ENCODE measurements around the gene MS4A10. TPM values are rescaled to one million over a fixed set of nuclear protein-coding genes. Genes with fewer than 3 reads are reported as not detected.

Gene MS4A10
- total and polyA plus RNA-seq, 2 experiments from 2014 or later: not detected

- H3K27me3 Mint-ChIP-seq (ENCODE audit: insufficient read depth, low read depth, poor library complexity): no peaks in the 10 kb centered on the region
- no peak for ATAC-seq
- Histone ChIP-seq H3K4me1 (ENCODE audit: insufficient read depth) (no peaks in the 10 kb centered on the region), H2AFZ (no peak overlapping the region), H3K27me3 (ENCODE audit: insufficient read depth) (no peaks in the 10 kb centered on the region), H3K4me3 (no peak overlapping the region), H3K4me2 (no peak overlapping the region), H3K36me3 (ENCODE audit: insufficient read depth) (no peaks in the 10 kb centered on the region), H3F3A (replicated peaks; ENCODE audit: low read depth) (no peaks in the 10 kb centered on the region), H4K20me1 (replicated peaks; ENCODE audit: insufficient read depth) (no peaks in the 10 kb centered on the region), H3K9me2 (ENCODE audit: insufficient read depth) (peaks cover 4% of the 10 kb centered on the region; the same call in 1 of the 2 replicates), H3K27ac (ENCODE audit: low read depth) (no peak overlapping the region), H3K79me2 (replicated peaks; ENCODE audit: insufficient read depth) (no peaks in the 10 kb centered on the region)
- DNase-seq (ENCODE audit: low spot score): no peak
- no peak overlapping the region for H3K4me3 Mint-ChIP-seq
- H3K36me3 Mint-ChIP-seq (ENCODE audit: low read depth): no peaks in the 10 kb centered on the region
- no peaks in the 10 kb centered on the region for H3K4me1 Mint-ChIP-seq
- TF ChIP-seq EZH2 (IDR thresholded peaks at IDR 0.05; ENCODE audit: low read depth, unreplicated experiment): no peak
- no peak for TF ChIP-seq CREB1 (CRISPR knock-in tag; IDR thresholded peaks at IDR 0.05; ENCODE audit: low read depth)
- TF ChIP-seq ETS1 (IDR thresholded peaks at IDR 0.05): no peak
- TF ChIP-seq ZNF331 (CRISPR knock-in tag; IDR thresholded peaks at IDR 0.05; ENCODE audit: low read depth): no peak
- no peak for TF ChIP-seq ZNF462 (CRISPR knock-in tag; IDR thresholded peaks at IDR 0.05)
- TF ChIP-seq NANOG (IDR thresholded peaks at IDR 0.05; ENCODE audit: borderline replicate concordance): no peak
- H3K9me3 Mint-ChIP-seq: no peaks in the 10 kb centered on the region; the same call in 2 of the 3 replicates
- H3K27ac Mint-ChIP-seq: no peak overlapping the region
These were observed 1.2 kb upstream of the MS4A10 start for GRCh38 chr11:60783911-60784310.

Data from GM23338 (cell line).